SH-SY5Y (cell line): ENCODE measurements around the gene SLC27A1.

Experiments
- GATA2 ChIP-seq: IDR thresholded peaks from 2 replicates; pipeline ENCODE4 v1.6.1; 2011; ENCODE audit warnings: mild to moderate bottlenecking, low read depth, low read length
- GATA3 ChIP-seq: IDR thresholded peaks from 2 replicates; pipeline ENCODE4 v1.6.1; 2011; ENCODE audit warnings: low read depth, mild to moderate bottlenecking, low read length, moderate library complexity

DNA sequence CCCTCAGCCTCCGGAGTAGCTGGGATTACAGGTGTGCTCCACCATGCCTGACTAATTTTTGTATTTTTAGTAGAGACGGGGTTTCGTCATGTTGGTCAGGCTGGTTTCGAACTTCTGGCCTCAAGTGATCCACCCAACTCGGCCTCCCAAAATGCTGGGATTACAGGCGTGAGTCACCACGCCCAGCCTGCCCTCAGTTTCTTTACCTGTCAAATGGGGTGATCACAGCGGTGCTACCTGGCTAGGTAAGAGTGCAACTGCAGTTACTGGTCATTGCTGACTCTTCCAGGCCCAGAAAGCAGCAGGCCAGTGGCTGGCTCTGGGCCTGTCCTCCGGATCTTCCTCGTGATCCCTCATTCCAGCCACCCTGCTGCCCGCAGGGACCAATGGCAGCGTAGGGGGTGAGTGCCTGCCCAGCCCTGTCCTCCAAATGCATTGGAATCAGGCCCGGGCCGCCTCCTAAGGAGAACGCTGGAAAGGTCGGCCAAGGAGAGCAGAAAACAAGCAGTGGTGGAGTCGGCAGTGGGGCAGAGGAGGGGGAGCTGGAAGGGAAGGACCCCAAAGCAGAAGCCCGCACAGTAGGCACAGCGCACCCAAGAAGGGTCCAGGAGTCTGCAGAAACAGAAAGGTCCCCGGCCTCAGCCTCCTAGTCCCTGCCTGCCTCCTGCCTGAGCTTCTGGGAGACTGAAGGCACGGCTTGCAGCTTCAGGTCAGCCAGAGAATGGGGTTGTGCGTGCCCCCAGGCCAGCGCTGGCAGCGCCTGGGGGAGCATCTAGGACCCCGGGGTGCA is 1.8 kb upstream of the SLC27A1 start:
- TF ChIP-seq GATA2 (no peak), GATA3 (no peak)
